ENCODE measurements around the gene PGBD1.

- no peak for TF ChIP-seq CTCF (IDR thresholded peaks at IDR 0.05; ENCODE audit: low read depth, low read length)
- no peak for TF ChIP-seq EZH2phosphoT487 (IDR thresholded peaks at IDR 0.05; ENCODE audit: low read depth)
Measured at GRCh38 chr6:28267695-28268059, 13.7 kb upstream of the PGBD1 start.
